CD14-positive monocyte (primary cell): ENCODE measurements around the gene PPTC7. TPM values are rescaled to one million over a fixed set of nuclear protein-coding genes. Genes with fewer than 3 reads are reported as not detected.

ENCODE experiments used
- DNase-seq, 3 donors: peaks; one replicate each; pipeline ENCODE4 v3.0.0-alpha.2; 2011 to 2022
- H2AFZ ChIP-seq: 2 replicates; pipeline ENCODE4 v1.6.0; 2012; ENCODE audit warnings: mild to moderate bottlenecking, low read depth, low read length, inconsistent platforms; ENCODE audit not compliant: insufficient read depth, poor library complexity, severe bottlenecking
- H3K27ac ChIP-seq, 2 donors: 1 replicate in 1 of 2; 2 replicates in 1 of 2; pipeline ENCODE4 v1.5.1; 2012 to 2013; ENCODE audit warnings: low read length in 2 of 2, control low read depth in 1 of 2, inconsistent platforms in 1 of 2, low read depth in 1 of 2, mild to moderate bottlenecking in 1 of 2
- H3K27me3 ChIP-seq, 2 donors: one replicate each; pipeline versions ENCODE4 v1.6.0 to v1.6.1; 2011 to 2013; ENCODE audit warnings: low read length in 2 of 2; ENCODE audit not compliant: control insufficient read depth in 2 of 2, insufficient read depth in 2 of 2
- H3K36me3 ChIP-seq, 2 donors: replicated peaks in 1 of 2; 1 replicate in 1 of 2; 2 replicates in 1 of 2; pipeline versions ENCODE4 v1.5.1 to v1.6.1; 2012 to 2013; ENCODE audit warnings: low read length in 2 of 2, control low read depth in 1 of 2, inconsistent platforms in 1 of 2, mild to moderate bottlenecking in 1 of 2; ENCODE audit not compliant: insufficient read depth in 2 of 2, control insufficient read depth in 1 of 2
- H3K4me1 ChIP-seq, 2 donors: 1 replicate in 1 of 2; 2 replicates in 1 of 2; pipeline versions ENCODE4 v1.5.1 to v1.6.1; 2012 to 2013; ENCODE audit warnings: low read length in 2 of 2, control low read depth in 1 of 2, inconsistent platforms in 1 of 2, mild to moderate bottlenecking in 1 of 2, moderate library complexity in 1 of 2; ENCODE audit not compliant: insufficient read depth in 2 of 2, control insufficient read depth in 1 of 2
- H3K4me2 ChIP-seq: replicated peaks from 2 replicates; pipeline ENCODE3; 2012; ENCODE audit warnings: low read length, moderate library complexity, mild to moderate bottlenecking; ENCODE audit not compliant: poor library complexity, severe bottlenecking; ENCODE audit errors: extremely low read depth
- H3K4me3 ChIP-seq, 3 experiments: fragments of 200-600 bp in 1 of 3; sonication (generic) in 1 of 3; replicated peaks in 1 of 3; 1 replicate in 2 of 3; 2 replicates in 1 of 3; pipeline ENCODE4 v1.5.1; 2011 to 2013; ENCODE audit warnings: low read length in 3 of 3, mild to moderate bottlenecking in 3 of 3, control low read depth in 2 of 3, low read depth in 2 of 3, inconsistent platforms in 1 of 3, moderate library complexity in 1 of 3
- H3K79me2 ChIP-seq: 2 replicates; pipeline ENCODE4 v1.6.0; 2012; ENCODE audit warnings: mild to moderate bottlenecking, control low read depth, inconsistent platforms, low read length, moderate library complexity; ENCODE audit not compliant: insufficient read depth
- H3K9ac ChIP-seq: 2 replicates; pipeline ENCODE4 v1.6.0; 2017; ENCODE audit warnings: low read length, mild to moderate bottlenecking; ENCODE audit not compliant: insufficient read depth, poor library complexity, severe bottlenecking
- H3K9me3 ChIP-seq, 2 donors: replicated peaks in 1 of 2; 1 replicate in 1 of 2; 2 replicates in 1 of 2; pipeline versions ENCODE4 v1.5.1 to v1.6.1; 2012 to 2013; ENCODE audit warnings: low read length in 2 of 2, control low read depth in 1 of 2; ENCODE audit not compliant: control insufficient read depth in 1 of 2, insufficient read depth in 1 of 2
- H4K20me1 ChIP-seq: 2 replicates; pipeline ENCODE4 v1.6.0; 2012; ENCODE audit warnings: mild to moderate bottlenecking, low read length, control low read depth, moderate library complexity; ENCODE audit not compliant: insufficient read depth
- H3K27ac Mint-ChIP-seq, 7 donors: one replicate each; pipeline ENCODE4 v1.8.0; 2020; ENCODE audit warnings: mild to moderate bottlenecking in 7 of 7, mixed read lengths in 7 of 7, moderate library complexity in 6 of 7, inconsistent platforms in 2 of 7
- H3K27me3 Mint-ChIP-seq, 3 donors: one replicate each; pipeline ENCODE4 v1.8.0; 2021 to 2022; ENCODE audit warnings: low read depth in 3 of 3, mild to moderate bottlenecking in 3 of 3, mixed read lengths in 3 of 3, moderate library complexity in 3 of 3, inconsistent platforms in 1 of 3
- H3K36me3 Mint-ChIP-seq, 2 donors: one replicate each; pipeline ENCODE4 v1.8.0; 2020; ENCODE audit warnings: mixed read lengths in 2 of 2, inconsistent platforms in 1 of 2, mild to moderate bottlenecking in 1 of 2
- H3K4me1 Mint-ChIP-seq: one replicate; pipeline ENCODE4 v1.8.0; 2020; ENCODE audit warnings: mild to moderate bottlenecking, mixed read lengths
- H3K4me3 Mint-ChIP-seq, 2 donors: one replicate each; pipeline ENCODE4 v1.8.0; 2020; ENCODE audit warnings: mild to moderate bottlenecking in 2 of 2, mixed read lengths in 2 of 2, moderate library complexity in 1 of 2
- H3K9me3 Mint-ChIP-seq, 7 donors: one replicate each; pipeline ENCODE4 v1.8.0; 2020 to 2022; ENCODE audit warnings: mixed read lengths in 7 of 7, mild to moderate bottlenecking in 6 of 7, moderate library complexity in 6 of 7, inconsistent platforms in 2 of 7
- WGBS: methylation state at CpG from one replicate; pipeline ENCODE4 v1.1.5; 2013; ENCODE audit warnings: missing lambda C conversion rate; ENCODE audit not compliant: insufficient coverage; 5-methylcytosine and 5-hydroxymethylcytosine counted together
- intact Hi-C, 2 donors: fragments of 100-400 bp; cut with micrococcal nuclease; formaldehyde crosslinking; loops; one replicate each; pipeline versions ENCODE4 v1.15.0 to v1.15.1; 2023
- polyA plus RNA-seq, 3 donors: library from polyadenylated mRNA; depleted of rRNA in 1 of 3; unstranded in 2 of 3; stranded (reverse) in 1 of 3; fragments of 300-500 nt in 2 of 3; fragments of >200 nt in 1 of 3; fragmentation: Illumina TruSeq in 2 of 3; gene quantifications; 1 replicate in 2 of 3; 2 replicates in 1 of 3; pipeline ENCODE4 v1.2.3, GENCODE V29; 2012 to 2021
- TF ChIP-seq, protein P1 (sequence below): fragments of 200-600 bp; IDR thresholded peaks from one replicate; pipeline ENCODE4 v1.8.0; 2022; ENCODE audit warnings: antibody characterized with exemption, mild to moderate bottlenecking

Gene PPTC7
- polyA plus RNA-seq, 3 donors, result 11.6 to 36.5 (median 15.1) TPM

DNA sequence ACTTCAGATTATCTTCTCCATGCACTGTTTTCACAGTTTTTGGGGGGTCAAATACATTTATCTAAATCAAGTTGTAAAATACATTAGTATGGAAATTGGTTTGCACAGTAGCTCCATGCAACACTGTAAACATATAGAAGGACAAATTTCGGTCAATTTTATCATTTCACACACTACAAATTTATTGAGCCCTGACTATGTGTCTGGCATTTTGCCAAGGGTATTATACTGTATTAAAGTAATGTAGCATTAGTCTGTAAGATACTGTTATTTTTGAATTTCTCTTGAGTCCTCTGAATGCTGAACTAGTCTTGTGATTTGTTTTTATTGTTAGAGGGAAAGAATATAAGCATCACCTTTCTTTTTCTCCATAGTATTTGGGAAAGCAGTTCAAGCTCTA, 79.7 kb downstream of the PPTC7 start:
- TF ChIP-seq, protein P1, sequence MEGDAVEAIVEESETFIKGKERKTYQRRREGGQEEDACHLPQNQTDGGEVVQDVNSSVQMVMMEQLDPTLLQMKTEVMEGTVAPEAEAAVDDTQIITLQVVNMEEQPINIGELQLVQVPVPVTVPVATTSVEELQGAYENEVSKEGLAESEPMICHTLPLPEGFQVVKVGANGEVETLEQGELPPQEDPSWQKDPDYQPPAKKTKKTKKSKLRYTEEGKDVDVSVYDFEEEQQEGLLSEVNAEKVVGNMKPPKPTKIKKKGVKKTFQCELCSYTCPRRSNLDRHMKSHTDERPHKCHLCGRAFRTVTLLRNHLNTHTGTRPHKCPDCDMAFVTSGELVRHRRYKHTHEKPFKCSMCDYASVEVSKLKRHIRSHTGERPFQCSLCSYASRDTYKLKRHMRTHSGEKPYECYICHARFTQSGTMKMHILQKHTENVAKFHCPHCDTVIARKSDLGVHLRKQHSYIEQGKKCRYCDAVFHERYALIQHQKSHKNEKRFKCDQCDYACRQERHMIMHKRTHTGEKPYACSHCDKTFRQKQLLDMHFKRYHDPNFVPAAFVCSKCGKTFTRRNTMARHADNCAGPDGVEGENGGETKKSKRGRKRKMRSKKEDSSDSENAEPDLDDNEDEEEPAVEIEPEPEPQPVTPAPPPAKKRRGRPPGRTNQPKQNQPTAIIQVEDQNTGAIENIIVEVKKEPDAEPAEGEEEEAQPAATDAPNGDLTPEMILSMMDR, result no peak
- H3K4me1 ChIP-seq, result peaks cover 29 to 41% of the 10 kb centered on the region in 2 donors
- Mint-ChIP-seq H3K4me3 (no peak overlapping the region), H3K36me3 (no peaks in the 10 kb centered on the region), H3K4me1 (peaks cover 36% of the 10 kb centered on the region), H3K27me3 (no peaks in the 10 kb centered on the region), H3K27ac (no peak overlapping the region), H3K9me3 (no peaks in the 10 kb centered on the region)
- intact Hi-C loops, result loop anchor here (2.0 to 5.0 kb wide), 3 partner anchors 36 to 114 kb away; partner anchors contain the start of genes FAM216A (in 1 of the 2) and GPN3 (in 1 of the 2)
- no peak overlapping the region for H3K27ac ChIP-seq
- peaks cover 40% of the 10 kb centered on the region for H3K79me2 ChIP-seq
- no peak for DNase-seq
- no peak overlapping the region for H3K4me3 ChIP-seq
- no peaks in the 10 kb centered on the region for H3K36me3 ChIP-seq
- WGBS, result no CpG with 5 or more reads among the region's 1 CpG
- H3K9ac ChIP-seq, result no peak overlapping the region
- H3K27me3 ChIP-seq, result no peaks in the 10 kb centered on the region
- H3K4me2 ChIP-seq, result no peak overlapping the region
- H4K20me1 ChIP-seq, result peaks cover 24% of the 10 kb centered on the region
- H3K9me3 ChIP-seq, result no peaks in the 10 kb centered on the region
- H2AFZ ChIP-seq, result no peak overlapping the region

DNA sequence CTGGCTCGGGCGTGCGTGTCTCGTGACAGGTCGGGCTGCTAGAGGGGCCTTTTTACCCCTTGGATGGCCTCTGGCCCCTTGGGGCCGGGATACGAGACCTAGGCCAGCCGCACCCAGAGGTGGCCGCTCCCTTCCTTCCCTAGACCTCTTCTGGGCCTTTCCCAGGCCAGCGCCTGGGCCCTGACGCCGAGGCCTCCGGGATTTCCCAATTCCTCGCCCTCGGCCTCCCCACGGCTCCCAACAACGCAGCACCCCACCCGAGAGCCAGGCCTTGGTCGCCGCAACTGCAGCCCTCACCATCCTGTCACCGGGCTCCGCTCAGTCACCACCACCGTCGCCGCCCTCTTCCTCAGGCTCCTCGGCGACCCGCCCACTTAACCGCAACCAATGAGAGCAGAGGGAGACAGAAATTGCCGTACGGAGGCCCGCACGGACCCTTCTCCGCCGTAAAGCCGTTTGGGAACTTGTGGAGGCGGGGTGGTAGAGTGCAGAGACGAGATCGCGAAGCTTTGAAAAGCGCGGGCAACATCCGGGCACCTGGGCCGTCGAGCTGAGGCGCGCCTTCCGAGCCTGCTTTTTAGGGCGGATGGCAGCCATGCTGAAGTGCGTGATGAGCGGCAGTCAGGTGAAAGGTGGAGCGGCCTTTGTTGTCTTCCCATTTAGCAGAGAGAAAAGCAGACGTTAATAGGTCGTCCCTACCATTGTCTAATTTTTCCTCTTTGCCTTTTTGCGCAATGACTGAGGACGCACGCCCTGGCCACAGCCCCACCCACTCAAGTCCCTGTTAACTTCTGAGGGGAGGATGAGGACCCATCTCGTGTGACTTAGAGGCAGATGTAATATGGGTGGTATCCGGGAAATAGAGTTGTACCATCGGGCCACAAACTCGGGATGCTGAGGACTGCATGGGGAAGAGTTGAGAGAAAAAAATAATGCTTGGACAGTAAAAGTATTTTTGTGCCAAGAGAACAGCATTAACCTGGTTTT, 81.1 kb downstream of the PPTC7 start, which contains the start of the genes RAD9B and VPS29:
RAD9B (plus strand) TSS at position 580 of the 987 bp plus-strand sequence; CDS start at position 587, 7 bp downstream.
VPS29 (minus strand) TSS at position 360 of the 987 bp plus-strand sequence; CDS start at position 300, 60 bp downstream.
- under 1% methylated on average over 52 of the region's 61 CpGs for WGBS
- H3K27ac ChIP-seq, result peak within 1 kb of the TSS; percentile 90 to 94
- Mint-ChIP-seq H3K4me3 (peak within 1 kb of the TSS; percentile 98), H3K27ac (peak within 1 kb of the TSS; percentile 94 to 98 (median 96)), H3K9me3 (no peaks in the 10 kb centered on the region), H3K4me1 (peaks cover 38% of the 10 kb centered on the region), H3K36me3 (peaks cover 0 to 2% of the 10 kb centered on the region in 2 donors), H3K27me3 (no peaks in the 10 kb centered on the region)
- H2AFZ ChIP-seq, result peak within 1 kb of the TSS; percentile 87
- TF ChIP-seq, protein P1, result no peak
- peak within 1 kb of the TSS; percentile 68 to 92 (median 91) for H3K4me3 ChIP-seq
- no peaks in the 10 kb centered on the region for H3K9me3 ChIP-seq
- no peaks in the 10 kb centered on the region for H3K27me3 ChIP-seq
- peaks cover 0 to 5% of the 10 kb centered on the region in 2 donors for H3K36me3 ChIP-seq
- H3K79me2 ChIP-seq, result peaks cover 53% of the 10 kb centered on the region
- DNase-seq, result peak; percentile 96 to 99 (median 98)
- H3K4me1 ChIP-seq, result peaks cover 29 to 49% of the 10 kb centered on the region in 2 donors
- H3K4me2 ChIP-seq, result peak within 1 kb of the TSS; percentile 80
- peaks cover 35% of the 10 kb centered on the region for H4K20me1 ChIP-seq
- intact Hi-C loops, result loop anchor here (1.0 to 5.0 kb wide), 5 partner anchors 34 to 115 kb away; partner anchors contain the start of genes FAM216A (in 2 of the 2), GPN3 (in 2 of the 2) and ARPC3 (in 1 of the 2)
- H3K9ac ChIP-seq, result peak within 1 kb of the TSS; percentile 93
